Left forelimb (tissue), 1 donor: ENCODE data around the gene SOCS4.
A peak's percentile ranks its signal among the peaks of the same experiment; 100 is the strongest.
"Not testable (repeated sequence)": the region's sequence is repeated elsewhere in the genome, so short reads cannot be mapped to it uniquely, and the experiment has no call there.

Experiments used
- DNase-seq: peaks from one replicate; pipeline ENCODE4 v3.0.0-alpha.2; 2018; ENCODE audit warnings: low spot score

Gene SOCS4

GRCh38 chr14:55026793-55027561 lies at the start of gene SOCS4, which contains the start of gene WDHD1:
Gene SOCS4, plus strand, starts transcription at chr14:55027236. Its CDS starts 15,806 bp downstream, at chr14:55043042.
Gene WDHD1, minus strand, starts transcription at chr14:55027099. Its CDS starts 312 bp downstream, at chr14:55026787.
- DNase-seq = peak; percentile 98

- no peak for DNase-seq
These were observed 48.0 kb upstream of the SOCS4 start for GRCh38 chr14:54979039-54979438.

GRCh38 chr14:54981698-54982097 lies 45.3 kb upstream of the SOCS4 start:
- no peak for DNase-seq

GRCh38 chr14:54985156-54985555 lies 41.9 kb upstream of the SOCS4 start:
- no peak for DNase-seq

GRCh38 chr14:55000381-55000780 lies 26.7 kb upstream of the SOCS4 start:
- no peak for DNase-seq

GRCh38 chr14:55005071-55005470 lies 22.0 kb upstream of the SOCS4 start:
- DNase-seq = no peak

GRCh38 chr14:55015006-55015405 lies 12.0 kb upstream of the SOCS4 start:
- no peak for DNase-seq

GRCh38 chr14:55019968-55020554 lies 7.0 kb upstream of the SOCS4 start:
- DNase-seq = no peak

- DNase-seq = not testable (repeated sequence)
These were observed 2.7 kb upstream of the SOCS4 start for GRCh38 chr14:55024365-55024764.

- no peak for DNase-seq
These were observed 1.1 kb upstream of the SOCS4 start for GRCh38 chr14:55025948-55026347.

- no peak for DNase-seq
These were observed 619 bp upstream of the SOCS4 start for GRCh38 chr14:55026441-55026792.

- no peak for DNase-seq
These were observed 1.0 kb downstream of the SOCS4 start for GRCh38 chr14:55028066-55028465.

- DNase-seq = no peak
These were observed 1.4 kb downstream of the SOCS4 start for GRCh38 chr14:55028476-55028875.

GRCh38 chr14:55031190-55031589 lies 4.2 kb downstream of the SOCS4 start:
- no peak for DNase-seq

GRCh38 chr14:55037995-55038394 lies 11.0 kb downstream of the SOCS4 start:
- DNase-seq = not testable (repeated sequence)

GRCh38 chr14:55038708-55039107 lies 11.7 kb downstream of the SOCS4 start:
- DNase-seq = no peak

- DNase-seq = no peak
These were observed 16.5 kb downstream of the SOCS4 start for GRCh38 chr14:55043528-55043927.

- DNase-seq = no peak
These were observed 18.1 kb downstream of the SOCS4 start for GRCh38 chr14:55045087-55045486.

- no peak for DNase-seq
These were observed 20.4 kb downstream of the SOCS4 start for GRCh38 chr14:55047301-55048053.

GRCh38 chr14:55048900-55049436 lies 21.9 kb downstream of the SOCS4 start:
- no peak for DNase-seq

- DNase-seq = no peak
These were observed 24.1 kb downstream of the SOCS4 start for GRCh38 chr14:55051165-55051422.

- peak; percentile 99 for DNase-seq
These were observed 24.6 kb downstream of the SOCS4 start, which contains the start of gene MAPK1IP1L for GRCh38 chr14:55051423-55052268. Gene MAPK1IP1L, plus strand, starts transcription at chr14:55051647. Its CDS starts 10,037 bp downstream, at chr14:55061684.
